Activated CD4-positive, alpha-beta T cell treated with anti-CD3 and anti-CD28 coated beads, Interleukin-2, amount 50 U/mL, for 1 hour (primary cell): ENCODE results near the gene TNNT2.

Experiments
- DNase-seq: peaks from one replicate; pipeline ENCODE4 v3.0.0-alpha.2; 2020

The TNNT2 gene

DNA sequence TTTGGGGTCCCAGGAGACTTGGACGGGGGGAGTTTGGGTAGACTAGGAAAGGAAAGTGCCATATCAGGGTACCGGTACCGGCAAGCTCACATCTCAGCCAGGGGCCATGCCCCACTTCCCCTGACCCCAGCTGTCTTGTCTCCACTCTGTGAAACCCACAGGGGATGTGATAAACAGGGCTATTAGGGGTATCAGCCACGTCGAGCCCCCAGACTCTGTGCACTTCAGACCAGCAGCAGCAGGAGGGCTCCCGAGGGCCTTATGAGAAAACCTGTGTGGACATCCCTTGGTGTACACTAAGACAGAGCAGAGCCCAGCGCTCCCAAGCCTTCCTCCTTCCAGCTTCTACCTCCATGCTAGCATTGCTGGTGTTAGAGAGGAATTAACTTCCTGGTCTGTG is 46.3 kb downstream of the TNNT2 start:
- DNase-seq, result no peak

DNA sequence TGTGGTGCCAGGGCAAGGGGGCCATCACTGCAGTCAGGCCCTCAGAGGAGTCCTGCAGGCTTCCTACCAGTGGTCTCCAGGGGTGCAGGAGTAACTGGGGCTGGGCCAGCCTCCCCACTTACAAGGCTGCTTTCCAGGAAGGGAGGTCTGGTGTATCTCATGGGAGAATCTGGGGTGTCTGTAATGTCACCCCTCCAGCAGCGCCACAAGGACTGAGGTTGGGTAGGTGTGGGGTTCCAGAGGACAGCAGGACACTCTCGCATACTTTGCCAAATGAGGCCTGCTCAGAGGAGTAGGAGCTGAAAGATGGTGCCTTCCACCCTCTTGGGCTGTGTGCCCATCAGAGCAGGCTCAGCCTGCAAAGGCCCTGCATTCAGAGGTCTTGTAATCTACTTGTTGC is 46.9 kb downstream of the TNNT2 start:
- DNase-seq, result no peak

DNA sequence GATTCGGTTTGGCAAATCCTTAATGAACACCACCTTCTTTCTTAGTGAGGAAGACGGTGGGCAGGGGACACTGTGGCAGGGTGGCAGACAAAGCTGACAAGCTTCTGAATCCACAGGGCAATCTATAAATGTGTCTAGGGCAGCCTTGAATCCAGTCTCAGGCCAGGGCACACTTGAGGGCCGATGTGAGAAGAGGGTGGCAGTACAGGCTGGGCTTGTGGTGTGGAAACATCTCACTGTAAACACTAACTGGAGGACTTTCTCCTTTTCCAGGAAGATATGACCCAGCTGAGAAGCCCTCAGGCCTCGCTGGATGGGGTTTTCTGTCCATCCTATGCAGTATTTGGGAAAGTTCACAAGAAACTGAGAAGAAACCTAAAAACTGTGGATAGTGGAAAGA is 47.7 kb downstream of the TNNT2 start:
- DNase-seq, result no peak

DNA sequence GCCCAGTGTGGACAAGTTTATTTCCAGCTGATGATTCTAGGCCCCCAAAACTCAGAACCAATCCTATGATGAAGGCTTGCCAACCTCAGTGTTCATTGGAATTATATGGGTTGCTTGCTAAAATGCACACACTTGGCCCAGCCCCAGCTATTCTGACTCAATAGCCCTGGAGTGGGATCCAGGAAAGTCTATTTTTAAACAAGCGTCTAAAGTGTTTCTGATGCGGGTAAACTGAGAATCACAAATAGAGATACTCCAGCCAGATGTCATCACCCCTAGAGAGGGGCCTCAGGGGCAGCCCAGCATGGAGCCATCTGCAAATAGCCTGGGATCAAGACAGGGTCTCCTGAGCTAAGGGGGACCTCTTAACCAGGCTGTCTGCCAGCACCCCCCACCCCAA is 48.2 kb downstream of the TNNT2 start:
- no peak for DNase-seq

DNA sequence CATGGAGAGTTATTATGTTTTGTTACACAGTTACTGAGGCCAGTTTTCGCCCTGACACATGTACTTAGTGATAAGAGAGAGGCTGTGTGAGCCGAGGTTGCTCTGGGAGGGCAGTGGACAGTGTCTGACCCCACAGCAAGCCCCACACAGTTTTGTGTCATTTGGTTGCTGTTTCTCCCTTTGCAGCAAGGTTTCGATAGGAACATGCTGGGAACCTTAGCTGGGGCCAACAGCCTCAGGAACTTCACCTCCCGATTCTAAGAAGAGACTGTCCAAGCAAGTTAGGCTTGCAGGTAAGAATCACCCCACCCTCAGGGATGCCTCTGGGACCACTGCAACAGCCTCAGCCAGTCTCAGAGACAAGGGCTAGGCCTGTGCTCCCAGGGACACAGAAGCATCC is 48.9 kb downstream of the TNNT2 start:
- no peak for DNase-seq

DNA sequence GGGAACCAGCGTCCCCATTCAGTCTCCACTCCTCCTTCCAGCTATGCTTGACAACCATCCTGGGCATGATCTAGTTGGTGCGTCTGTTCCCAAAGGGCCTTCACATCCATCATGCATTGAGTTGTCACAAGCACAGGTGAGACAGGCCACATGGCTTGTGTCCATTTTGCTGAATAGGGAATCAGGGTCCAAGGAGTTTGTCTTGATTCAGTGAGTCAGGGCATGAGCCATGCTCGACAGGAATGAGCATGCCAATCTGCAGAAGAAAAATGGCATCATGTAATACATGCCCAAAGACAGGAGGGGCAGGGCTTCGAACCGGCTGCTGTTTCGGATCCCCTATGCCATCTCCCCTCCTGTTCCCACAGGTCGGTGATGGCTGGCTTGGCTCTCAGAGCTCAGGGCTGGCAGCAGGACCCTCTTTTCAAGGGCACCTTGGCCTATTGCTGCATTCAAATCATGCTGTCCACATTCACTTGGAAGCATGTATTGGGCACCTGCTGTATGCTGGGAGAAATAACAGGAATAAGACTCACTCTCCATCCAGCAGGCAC is 49.7 kb downstream of the TNNT2 start:
- DNase-seq, result no peak

DNA sequence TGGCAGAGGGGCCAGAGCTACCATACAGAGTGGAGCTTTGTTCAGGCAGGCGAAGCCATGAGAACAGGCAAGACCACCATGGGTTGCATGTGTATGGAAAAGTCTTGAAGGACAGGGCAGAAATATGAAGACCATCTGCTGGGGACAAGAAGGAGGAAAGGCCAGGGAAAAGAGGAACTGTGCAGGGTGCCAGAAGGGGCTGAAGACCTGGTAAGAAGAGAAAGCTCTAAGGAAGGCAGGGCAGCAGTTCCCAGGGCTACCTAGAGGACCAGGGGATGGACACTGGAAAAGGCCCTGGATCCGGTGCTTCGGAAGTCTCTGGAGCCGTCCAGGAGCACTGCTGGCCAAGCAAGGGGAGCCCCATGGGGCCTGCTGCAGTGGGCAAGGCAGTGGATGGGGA is 50.8 kb downstream of the TNNT2 start:
- no peak for DNase-seq

DNA sequence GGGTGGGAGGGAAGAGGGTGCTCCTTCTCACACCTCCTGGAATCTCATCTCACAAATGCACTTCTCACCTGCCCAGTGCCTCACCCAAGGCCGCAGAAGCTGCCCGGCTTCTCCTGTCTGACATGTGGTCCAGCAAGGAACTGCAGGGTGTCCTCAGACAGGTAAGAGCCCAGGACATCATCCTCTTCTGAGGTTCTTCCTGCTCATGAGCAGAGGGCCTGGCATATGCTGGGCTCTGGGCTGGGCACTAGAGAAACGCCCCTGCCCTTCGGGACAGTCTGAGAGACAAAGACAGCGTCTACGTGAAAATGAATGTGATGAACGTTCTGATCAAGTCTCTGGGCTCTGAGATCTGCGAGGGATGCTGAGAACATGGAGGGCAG is 51.8 kb downstream of the TNNT2 start:
- DNase-seq, result no peak

DNA sequence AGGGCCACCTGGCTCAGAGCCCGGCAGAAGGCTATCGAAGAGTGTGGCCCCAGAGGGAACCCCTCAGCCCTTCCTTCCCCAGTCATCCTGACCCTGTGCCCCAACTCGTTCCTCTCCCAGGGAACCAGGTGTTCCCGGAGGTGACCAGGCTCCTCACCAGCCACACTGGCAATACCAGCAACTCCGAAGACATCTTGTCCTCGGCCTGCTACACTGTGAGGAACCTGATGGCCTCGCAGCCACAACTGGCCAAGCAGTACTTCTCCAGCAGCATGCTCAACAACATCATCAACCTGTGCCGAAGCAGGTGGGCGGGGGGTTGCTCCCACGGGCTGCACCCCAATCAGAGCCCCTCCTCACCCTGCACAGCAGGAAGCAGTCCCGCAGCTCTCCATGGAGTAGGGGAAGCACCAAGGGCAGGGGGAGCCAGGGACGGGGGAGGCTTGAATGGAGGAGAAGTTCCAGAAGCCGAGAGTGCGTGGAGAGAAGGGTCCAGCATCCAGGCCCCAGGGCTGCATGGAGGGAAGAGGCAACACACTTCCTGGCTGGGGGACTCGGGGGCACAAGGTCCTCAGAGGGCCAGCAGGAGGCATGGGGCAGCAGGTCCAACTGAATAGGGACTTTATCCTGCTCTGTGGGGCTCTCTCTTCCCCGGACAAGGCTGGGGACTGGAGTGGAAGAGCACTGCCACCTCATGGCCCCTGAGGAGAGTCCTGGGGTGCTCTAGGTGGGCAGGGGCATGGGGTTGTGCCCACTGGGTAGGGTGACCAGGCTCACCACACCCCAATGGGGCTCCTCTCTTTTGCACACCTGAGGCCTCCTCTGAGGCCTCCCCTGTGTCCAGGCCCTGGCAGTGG is 52.4 kb downstream of the TNNT2 start:
- DNase-seq, result no peak

DNA sequence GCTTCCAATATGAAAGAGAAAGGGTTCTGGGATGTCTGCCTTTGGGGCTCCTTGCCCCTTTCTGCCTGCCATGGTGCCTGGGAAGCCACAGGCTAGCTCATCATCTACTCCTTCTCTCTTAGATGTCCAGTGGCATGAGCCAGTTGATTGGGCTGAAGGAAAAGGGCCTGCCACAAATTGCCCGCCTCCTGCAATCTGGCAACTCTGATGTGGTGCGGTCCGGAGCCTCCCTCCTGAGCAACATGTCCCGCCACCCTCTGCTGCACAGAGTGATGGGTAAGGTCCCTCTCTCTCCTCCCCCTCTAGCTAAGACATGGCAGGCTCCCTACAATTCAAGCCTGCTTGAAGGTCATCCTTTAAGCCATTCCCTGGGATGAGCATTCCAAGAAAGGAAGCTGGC is 53.2 kb downstream of the TNNT2 start:
- no peak for DNase-seq

DNA sequence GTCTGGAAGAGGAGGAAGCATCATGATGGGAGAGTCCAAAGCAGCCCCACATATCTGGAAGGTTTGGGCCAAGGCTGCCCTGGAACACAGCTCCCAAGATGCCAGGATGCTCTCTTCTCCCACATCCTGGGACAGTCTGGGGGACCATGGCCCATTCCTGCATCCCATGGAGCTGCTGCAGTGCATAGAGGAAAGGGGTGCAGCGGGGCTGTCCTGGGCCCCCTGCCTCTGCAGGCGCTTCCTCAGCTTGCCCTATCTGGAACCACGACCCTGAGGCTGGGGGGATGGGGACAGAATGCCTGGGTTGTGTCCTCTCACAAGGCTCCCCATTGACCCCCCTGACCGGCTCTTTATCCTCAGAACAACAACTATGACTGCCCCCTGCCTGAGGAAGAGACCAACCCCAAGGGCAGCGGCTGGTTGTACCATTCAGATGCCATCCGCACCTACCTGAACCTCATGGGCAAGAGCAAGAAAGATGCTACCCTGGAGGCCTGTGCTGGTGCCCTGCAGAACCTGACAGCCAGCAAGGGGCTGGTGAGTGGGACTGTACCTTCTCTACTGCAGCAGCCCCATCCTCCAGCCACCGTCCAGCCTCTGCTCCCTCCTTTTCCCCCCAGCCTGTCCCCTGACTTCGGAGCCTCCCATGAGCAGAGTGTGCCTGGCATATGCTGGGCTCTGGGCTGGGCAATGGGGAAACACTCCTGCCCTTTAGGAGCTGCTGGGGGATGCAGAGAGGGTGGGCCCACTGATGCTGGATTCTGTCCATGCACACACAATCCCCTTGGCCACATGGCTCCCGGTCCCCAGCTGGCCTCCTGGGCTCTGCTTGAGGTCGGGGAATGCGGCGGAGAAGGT is 54.6 kb downstream of the TNNT2 start:
- DNase-seq, result no peak

DNA sequence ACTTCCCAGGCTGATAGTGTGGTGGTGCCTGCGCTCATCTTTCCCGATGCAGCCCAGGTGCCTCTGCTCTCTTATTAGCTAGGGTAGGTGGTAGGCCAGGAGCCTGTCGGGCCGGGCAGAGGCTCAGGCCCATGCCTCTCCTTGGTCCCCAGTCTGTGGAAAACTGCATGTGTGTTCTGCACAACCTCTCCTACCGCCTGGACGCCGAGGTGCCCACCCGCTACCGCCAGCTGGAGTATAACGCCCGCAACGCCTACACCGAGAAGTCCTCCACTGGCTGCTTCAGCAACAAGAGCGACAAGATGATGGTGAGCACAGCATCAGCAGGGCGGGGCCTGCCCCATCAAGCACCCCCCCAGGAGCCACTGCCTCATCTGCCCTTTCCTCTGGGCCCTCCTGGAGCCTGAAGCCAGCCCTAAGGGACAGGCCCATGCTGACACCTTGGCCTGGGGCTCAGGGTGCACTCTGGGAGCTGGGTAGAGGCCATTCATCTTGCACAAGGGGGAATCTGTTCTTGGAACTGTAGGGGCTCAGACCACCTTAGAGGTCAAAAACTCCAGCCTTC is 55.6 kb downstream of the TNNT2 start:
- DNase-seq, result no peak

DNA sequence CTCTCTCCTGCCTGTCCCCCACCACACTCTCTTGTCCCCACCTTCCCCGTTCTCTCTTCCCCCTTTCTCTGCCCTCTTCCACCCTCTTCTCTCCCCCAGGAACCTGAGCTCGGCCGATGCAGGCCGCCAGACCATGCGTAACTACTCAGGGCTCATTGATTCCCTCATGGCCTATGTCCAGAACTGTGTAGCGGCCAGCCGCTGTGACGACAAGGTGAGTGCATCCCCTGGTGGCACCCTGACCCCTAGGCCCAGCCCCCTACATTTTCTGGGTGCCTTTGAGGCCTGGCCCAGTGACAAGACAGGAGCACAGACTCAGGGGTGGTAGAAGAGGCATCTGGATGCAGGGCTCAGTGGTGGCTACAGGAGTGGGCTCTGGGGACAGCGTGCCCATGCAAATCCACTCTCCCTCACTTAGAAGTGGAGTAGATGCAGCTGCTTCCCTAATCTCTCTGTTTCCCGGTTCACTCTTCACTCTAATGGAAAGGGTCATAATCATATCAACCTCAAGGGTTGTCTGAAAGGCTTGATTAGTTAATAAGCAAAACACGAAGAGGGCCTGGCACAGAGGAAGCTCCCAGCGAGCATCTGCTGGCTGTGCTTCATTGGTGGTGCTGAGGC is 57.2 kb downstream of the TNNT2 start:
- DNase-seq, result no peak

DNA sequence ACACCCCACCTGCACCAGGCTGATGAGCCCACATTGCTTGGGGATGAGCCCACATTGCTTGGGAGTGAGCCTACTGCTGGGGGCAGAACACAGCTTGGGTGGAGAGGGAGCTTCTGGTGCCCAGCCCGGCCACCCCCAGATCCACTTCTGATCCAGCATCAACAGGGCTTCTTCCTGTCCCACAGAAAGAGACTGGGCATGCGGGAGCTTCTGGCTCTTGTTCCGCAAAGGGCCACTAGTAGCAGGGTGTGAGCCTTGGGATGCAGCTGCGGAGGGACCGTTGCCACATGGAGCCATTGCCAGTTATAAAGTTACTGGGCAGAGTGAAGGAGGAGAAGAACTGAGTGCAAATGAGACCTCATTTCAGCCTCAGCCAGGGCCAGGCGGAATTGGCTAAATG is 57.8 kb downstream of the TNNT2 start:
- DNase-seq, result no peak

DNA sequence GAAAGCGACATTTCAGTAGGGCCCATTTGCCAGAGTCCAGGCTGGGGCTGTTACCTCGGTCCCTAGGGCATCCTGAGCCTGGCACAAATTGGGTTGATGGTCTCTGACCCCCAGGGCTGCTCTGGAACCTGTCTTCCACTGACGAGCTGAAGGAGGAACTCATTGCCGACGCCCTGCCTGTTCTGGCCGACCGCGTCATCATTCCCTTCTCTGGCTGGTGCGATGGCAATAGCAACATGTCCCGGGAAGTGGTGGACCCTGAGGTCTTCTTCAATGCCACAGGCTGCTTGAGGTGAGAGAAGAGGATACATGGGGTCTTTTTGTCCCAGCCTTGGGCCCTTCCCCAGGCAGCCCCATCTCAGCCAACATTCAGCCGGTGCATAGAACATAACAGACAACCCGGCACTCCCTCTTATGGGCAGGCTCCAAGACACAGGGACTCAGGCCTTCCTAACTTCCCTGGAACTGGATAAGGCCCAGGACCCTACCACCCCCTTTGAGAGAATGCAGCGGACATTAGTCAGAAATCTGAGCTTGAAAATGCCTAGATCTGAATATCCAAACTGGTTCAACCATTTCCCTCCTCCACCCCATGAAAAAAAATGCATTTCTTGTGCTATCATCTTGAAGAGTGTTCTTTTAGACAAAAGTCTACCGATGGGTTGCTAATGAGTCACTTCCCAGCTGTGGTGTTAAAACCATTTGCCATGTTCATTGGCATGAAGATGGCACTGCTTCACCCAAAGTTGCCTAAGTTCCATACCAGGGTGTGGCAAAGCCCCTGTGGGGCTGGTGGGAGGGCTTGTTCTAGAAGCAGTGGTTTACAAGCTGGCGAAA is 58.8 kb downstream of the TNNT2 start:
- no peak for DNase-seq

DNA sequence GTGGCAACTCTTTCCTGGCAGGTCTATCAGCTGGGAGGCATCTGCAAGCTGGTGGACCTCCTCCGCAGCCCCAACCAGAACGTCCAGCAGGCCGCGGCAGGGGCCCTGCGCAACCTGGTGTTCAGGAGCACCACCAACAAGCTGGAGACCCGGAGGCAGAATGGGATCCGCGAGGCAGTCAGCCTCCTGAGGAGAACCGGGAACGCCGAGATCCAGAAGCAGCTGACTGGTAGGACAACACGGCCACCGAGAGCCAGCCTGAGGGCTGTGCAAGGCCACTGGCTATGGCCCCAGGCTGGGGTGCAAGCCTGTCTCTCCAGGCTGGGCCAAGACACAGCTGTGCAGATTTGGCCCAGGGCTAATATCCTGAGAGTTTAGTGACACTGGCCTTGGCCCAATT is 59.9 kb downstream of the TNNT2 start:
- no peak for DNase-seq

DNA sequence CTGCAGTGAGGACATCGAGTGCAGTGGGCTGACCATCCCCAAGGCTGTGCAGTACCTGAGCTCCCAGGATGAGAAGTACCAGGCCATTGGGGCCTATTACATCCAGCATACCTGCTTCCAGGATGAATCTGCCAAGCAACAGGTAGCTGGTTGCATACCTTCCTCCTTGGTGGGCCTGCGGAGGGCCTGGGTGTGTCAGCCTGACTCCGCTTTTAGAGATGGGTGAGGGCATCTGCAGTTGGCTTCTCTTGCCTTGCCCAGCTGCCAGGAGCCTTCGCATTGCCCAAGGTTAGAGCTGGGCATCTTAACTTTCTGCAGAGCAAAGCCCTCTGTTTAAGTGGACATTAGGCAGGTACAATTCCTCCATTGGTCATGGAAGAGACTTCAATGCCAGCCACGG is 60.9 kb downstream of the TNNT2 start:
- DNase-seq, result no peak

DNA sequence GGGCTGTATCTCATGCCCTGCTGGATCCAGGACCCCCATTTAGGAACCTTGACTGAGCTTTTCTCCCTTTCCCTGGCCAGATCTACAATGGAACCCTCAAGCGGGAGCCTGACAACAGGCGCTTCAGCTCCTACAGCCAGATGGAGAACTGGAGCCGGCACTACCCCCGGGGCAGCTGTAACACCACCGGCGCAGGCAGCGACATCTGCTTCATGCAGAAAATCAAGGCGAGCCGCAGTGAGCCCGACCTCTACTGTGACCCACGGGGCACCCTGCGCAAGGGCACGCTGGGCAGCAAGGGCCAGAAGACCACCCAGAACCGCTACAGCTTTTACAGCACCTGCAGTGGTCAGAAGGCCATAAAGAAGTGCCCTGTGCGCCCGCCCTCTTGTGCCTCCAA is 64.4 kb downstream of the TNNT2 start:
- no peak for DNase-seq

DNA sequence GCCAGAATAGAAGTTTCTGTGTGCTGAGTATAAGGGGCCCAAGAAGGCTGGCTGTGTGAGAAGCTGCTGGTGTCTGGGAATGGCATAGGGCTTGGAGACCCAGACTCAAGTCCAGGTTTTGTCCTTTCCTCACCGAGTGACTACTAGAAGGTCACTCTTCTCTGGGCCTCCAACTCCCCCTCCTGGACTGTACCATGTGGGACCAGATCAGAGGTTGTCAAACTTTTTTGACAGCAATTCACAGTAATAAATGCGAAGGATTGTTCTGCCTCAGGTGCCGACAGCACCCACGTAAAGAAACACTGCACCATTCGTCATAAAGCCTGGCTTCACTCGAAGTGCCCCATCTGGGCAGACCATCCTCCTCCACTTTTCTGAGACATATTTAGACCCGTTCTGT is 65.2 kb downstream of the TNNT2 start:
- DNase-seq, result no peak

DNA sequence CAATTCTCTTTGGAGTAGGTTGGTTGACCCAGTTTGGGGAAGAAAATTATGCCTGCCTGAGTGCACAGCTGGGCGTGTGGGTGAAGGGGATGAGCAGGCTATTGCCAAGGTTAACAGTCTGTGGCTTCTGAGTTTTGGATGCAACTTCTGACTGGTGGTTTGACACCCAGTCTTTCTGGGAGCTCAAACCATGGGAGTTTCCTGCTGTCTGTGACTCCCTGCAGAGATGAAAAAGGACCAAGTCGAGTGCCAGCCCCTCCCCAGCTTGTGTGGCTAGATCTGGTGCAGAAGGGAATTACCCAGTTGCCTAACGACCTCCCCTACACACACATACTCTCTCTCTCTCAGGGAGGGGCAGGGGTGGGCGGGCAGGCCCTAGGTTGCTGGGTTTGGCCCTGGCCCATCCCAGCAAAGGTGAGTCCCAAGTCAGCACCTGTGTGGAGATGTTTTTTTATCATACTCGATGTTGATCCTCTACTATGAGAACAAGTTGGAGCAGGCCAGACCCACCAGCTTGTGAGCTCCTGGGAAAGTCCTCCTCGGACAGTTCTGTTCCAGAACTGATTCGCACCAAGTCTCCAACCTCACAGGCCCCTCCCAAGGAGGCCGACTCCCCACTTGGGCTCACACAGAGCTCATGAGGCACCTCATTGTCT is 66.0 kb downstream of the TNNT2 start:
- no peak for DNase-seq

DNA sequence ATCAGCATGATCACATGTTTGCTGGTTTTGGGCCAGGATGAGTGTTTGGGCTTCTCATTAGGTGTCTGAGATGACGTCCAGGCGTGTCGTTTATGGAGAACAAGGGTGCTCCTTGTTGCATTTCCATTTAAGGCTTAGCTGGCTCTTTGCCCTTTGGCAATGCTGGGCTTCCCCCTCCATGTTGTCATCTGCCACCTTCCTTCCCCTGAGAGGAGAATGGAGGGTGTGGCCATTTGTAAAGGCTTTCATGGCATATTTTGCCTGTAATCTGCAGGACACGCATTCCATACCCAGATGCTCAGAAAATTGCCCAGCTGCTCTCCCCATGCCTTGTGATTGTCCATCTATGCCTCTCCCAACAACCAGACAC is 66.5 kb downstream of the TNNT2 start:
- no peak for DNase-seq
